WI38 (cell line): Measurements from ENCODE around the gene TNFSF11.
A peak's percentile ranks its signal among the peaks of the same experiment; 100 is the strongest.

ENCODE experiments used
- H3K4me3 ChIP-seq: 2 replicates; pipeline ENCODE4 v1.5.1; 2011; ENCODE audit warnings: low read depth, mild to moderate bottlenecking, control low read depth, low read length
- CTCF ChIP-seq: IDR thresholded peaks from 2 replicates; pipeline ENCODE4 v1.5.1; 2012; ENCODE audit warnings: low read depth, mild to moderate bottlenecking, control low read depth, low read length

TNFSF11 gene

DNA sequence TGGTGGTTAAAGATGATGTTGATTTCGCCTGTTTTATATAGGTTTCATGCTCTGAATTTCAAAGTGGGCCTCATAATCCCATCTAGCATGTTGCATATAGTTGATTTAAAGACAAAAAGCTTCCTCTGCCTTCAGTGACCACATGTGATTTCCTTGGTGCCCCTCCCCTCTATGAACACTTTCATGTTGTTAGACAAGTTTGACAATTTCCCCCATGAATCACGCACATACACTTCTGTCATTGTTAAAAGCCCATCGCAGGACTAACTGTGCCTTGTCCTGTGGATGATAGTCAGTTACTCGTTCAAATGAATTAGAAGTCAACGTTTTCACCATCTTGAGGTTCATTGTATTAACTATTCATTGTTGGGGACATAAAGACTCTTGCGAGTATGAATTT is 6.7 kb downstream of the TNFSF11 start:
- no peak for TF ChIP-seq CTCF
- H3K4me3 ChIP-seq = no peak overlapping the region

DNA sequence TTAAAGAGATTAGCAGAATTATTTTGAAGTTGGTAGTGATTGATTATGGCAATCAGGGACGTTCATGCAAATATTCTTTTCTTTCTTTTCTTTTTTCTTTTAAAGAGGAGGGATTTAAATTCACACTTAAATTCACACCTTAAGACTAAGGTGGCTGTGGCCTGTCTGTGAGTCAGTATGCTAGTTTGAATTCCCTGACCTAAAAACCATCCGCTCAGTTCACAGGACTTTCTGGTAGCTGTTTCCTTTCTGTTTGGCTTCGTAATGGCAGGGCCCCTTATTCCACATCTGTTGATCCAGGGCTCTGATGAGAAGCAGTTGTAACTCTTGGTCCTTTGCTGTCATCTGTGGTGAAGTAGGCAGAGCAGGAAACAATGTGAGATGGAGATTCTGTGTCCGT is 7.5 kb downstream of the TNFSF11 start:
- no peak overlapping the region for H3K4me3 ChIP-seq
- TF ChIP-seq CTCF = no peak

- no peak for TF ChIP-seq CTCF
- H3K4me3 ChIP-seq = no peak overlapping the region
Observed at GRCh38 chr13:42591602-42592001, 17.6 kb downstream of the TNFSF11 start.

GRCh38 chr13:42592915-42593900 is 19.3 kb downstream of the TNFSF11 start:
- TF ChIP-seq CTCF = no peak

DNA sequence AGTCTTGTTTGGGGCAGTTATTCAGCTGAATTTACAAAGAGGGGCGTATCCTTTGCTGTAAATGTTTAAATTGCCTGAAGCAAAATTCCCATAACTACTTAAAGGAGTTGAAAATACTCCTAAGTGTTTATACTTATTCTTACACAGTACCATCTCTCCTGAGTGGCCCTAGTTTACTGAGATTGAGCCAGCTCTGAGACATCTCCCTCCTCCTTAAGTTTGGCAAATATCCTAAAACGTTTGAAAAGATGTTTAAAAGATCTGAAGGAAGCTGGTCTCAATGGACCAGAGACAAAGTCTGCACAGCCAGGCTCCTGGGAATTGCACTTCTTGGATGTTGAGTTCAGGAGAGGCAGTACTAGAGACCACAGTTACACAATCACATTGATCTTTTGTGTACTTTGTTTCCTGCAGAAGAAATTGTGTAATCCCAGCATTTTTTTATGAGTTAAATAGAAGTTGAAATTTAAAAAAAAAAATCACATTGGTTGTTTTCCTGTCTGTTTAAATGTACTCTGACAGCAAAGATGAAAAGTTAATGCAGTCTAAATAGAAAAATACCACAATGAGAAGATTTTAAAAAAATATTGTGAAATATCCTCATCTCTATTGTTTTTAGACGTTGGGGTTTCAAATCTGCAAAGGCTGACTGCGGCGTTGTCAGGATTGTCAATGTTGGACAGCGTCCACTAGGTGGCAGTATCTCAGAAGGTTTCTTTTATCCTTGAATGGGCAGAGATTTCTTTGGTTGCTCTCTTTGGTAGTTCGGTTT is 20.7 kb downstream of the TNFSF11 start:
- no peak overlapping the region for H3K4me3 ChIP-seq
- peak; percentile 68 for TF ChIP-seq CTCF

More at GRCh38 chr13:42592915-42593900, 19.3 kb downstream of the TNFSF11 start:
- H3K4me3 ChIP-seq = no peak overlapping the region

DNA sequence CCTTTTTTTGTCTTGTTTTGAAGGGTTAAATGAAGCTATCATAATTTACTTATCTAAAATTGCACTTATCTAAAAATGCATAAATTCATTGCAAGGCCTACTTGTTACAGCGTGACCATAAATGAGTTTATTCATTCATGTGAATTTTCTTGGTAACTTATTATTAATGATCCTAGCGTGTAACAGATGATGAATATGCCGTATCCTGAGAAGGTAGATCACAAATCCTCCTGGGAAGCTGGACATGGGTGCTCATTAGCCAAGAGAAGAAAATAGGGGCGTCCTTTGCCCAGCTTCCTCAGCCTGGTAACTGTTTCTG is 21.3 kb downstream of the TNFSF11 start:
- H3K4me3 ChIP-seq = no peak overlapping the region
- TF ChIP-seq CTCF = no peak

DNA sequence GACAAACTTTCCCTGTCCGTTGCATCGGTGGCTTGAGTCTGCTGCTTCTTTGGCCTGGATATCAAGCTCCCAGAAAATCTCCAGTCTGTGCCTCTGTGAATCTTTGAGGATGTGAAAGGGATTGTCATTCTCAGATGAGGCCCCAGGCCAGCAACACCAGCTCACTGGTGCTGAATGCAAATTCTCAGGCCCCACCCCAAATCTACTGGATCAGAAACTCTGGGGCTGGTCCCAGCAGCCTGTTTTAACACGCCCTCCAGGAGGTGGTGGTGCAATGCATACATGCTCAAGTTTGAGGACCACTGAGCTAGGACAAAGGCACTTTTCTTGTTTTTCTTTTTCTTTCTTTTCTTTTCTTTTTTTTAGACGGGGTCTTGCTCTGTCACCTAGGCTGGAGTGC is 23.6 kb downstream of the TNFSF11 start:
- TF ChIP-seq CTCF = no peak

More for the DNA sequence above, 23.6 kb downstream of the TNFSF11 start:
- no peak overlapping the region for H3K4me3 ChIP-seq
